K562 (cell line): ENCODE measurements around the gene GALM. TPM values are rescaled to one million over a fixed set of nuclear protein-coding genes. Genes with fewer than 3 reads are reported as not detected.

Experiments used
- FOXA3 ChIP-seq, 2 experiments: fragments of 450-650 bp in 1 of 2; sonication (generic) in 1 of 2; formaldehyde crosslinking; IDR thresholded peaks in 1 of 2; conservative IDR thresholded peaks in 1 of 2; 2 replicates each; pipeline versions ENCODE4 v1.4.0 to v1.8.0; 2020 to 2022; ENCODE audit warnings: mild to moderate bottlenecking in 2 of 2, missing genetic modification reagents in 1 of 2
- HDGF ChIP-seq: fragments of 450-650 bp; IDR thresholded peaks from 2 replicates; pipeline ENCODE4 v1.6.1; 2016
- ILK ChIP-seq: fragments of 450-650 bp; IDR thresholded peaks from 2 replicates; pipeline ENCODE4 v1.6.1; 2016; ENCODE audit warnings: missing genetic modification characterization, low read depth, mild to moderate bottlenecking, missing compliant biosample characterization, moderate library complexity, borderline replicate concordance
- MITF ChIP-seq: IDR thresholded peaks from 2 replicates; pipeline ENCODE4 v1.6.1; 2014; ENCODE audit warnings: antibody characterized with exemption
- NCOR1 ChIP-seq: fragments of 450-650 bp; IDR thresholded peaks from 2 replicates; pipeline ENCODE4 v1.6.1; 2016; ENCODE audit warnings: mild to moderate bottlenecking, moderate library complexity
- NR3C1 ChIP-seq: sonication (generic); formaldehyde crosslinking; IDR thresholded peaks from 2 replicates; pipeline ENCODE4 v1.8.1; 2022; ENCODE audit warnings: missing genetic modification reagents
- PTBP1 ChIP-seq: fragments of 200-400 bp; formaldehyde crosslinking; IDR thresholded peaks from 2 replicates; pipeline ENCODE4 v1.6.1; 2017; ENCODE audit warnings: low read depth, low read length
- SRSF7 ChIP-seq: fragments of 200-400 bp; formaldehyde crosslinking; optimal IDR thresholded peaks from 2 replicates; pipeline ENCODE3; 2017; ENCODE audit warnings: mild to moderate bottlenecking, low read depth, low read length
- SRSF9 ChIP-seq: fragments of 200-400 bp; formaldehyde crosslinking; IDR thresholded peaks from 2 replicates; pipeline ENCODE4 v1.6.1; 2017; ENCODE audit warnings: low read depth, low read length, borderline replicate concordance
- TEAD4 ChIP-seq, 2 experiments: sonication (generic) in 1 of 2; formaldehyde crosslinking in 1 of 2; IDR thresholded peaks; 2 replicates each; pipeline versions ENCODE4 v1.6.1 to v1.8.0; 2012 to 2022; ENCODE audit warnings: borderline replicate concordance in 1 of 2, inconsistent platforms in 1 of 2, low read length in 1 of 2, mild to moderate bottlenecking in 1 of 2, missing genetic modification reagents in 1 of 2
- THAP12 ChIP-seq: fragments of 250-450 bp; sonication (Bioruptor Pico); IDR thresholded peaks from 2 replicates; pipeline ENCODE4 v1.9.0; 2021; ENCODE audit warnings: mild to moderate bottlenecking, inconsistent platforms
- ZNF224 ChIP-seq: sonication (generic); formaldehyde crosslinking; IDR thresholded peaks from 2 replicates; pipeline ENCODE4 v1.8.0; 2022; ENCODE audit warnings: mild to moderate bottlenecking, missing genetic modification reagents
- ZNF41 ChIP-seq: fragments of 250-450 bp; sonication (Bioruptor Pico); conservative IDR thresholded peaks from 2 replicates; pipeline ENCODE4 v1.4.0; 2020; ENCODE audit warnings: mild to moderate bottlenecking
- ZNF696 ChIP-seq: fragments of 250-450 bp; sonication (Bioruptor Pico); conservative IDR thresholded peaks from 2 replicates; pipeline ENCODE4 v1.4.0; 2020; ENCODE audit warnings: mild to moderate bottlenecking, moderate library complexity
- ZNF76 ChIP-seq: fragments of 250-450 bp; sonication (Bioruptor Pico); IDR thresholded peaks from 2 replicates; pipeline ENCODE4 v1.4.0; 2020; ENCODE audit warnings: mild to moderate bottlenecking, moderate library complexity, borderline replicate concordance
- polyA plus RNA-seq, 8 experiments: library from polyadenylated mRNA; depleted of rRNA in 4 of 8; stranded (reverse) in 5 of 8; unstranded in 3 of 8; fragments of >200 nt; fragmentation: Nextera tagmentation in 2 of 8; fragmentation: Illumina TruSeq in 1 of 8; extraction: Ambion mirVana in 2 of 8; extraction: Trizol in 1 of 8; gene quantifications; 2 replicates each; pipeline versions ENCODE4 v1.2.1 to v1.2.3, GENCODE V29; 2011 to 2014; ENCODE audit warnings: inconsistent platforms in 1 of 8, missing spikeins in 1 of 8
- total RNA-seq, 7 experiments: library from RNA; depleted of rRNA in 6 of 7; stranded (reverse); fragments of >200 nt in 6 of 7; fragmentation: Illumina TruSeq in 2 of 7; extraction: Trizol in 2 of 7; gene quantifications; 2 replicates each; pipeline versions ENCODE4 v1.2.1 to v1.2.3, GENCODE V29; 2011 to 2021; ENCODE audit warnings: low replicate concordance in 1 of 7
- TF ChIP-seq, protein P1 (sequence below), 2 experiments: fragments of 450-650 bp in 1 of 2; sonication (generic) in 1 of 2; formaldehyde crosslinking in 1 of 2; IDR thresholded peaks in 1 of 2; conservative IDR thresholded peaks in 1 of 2; 2 replicates each; pipeline versions ENCODE4 v1.6.1 to v1.8.1; 2016 to 2023; ENCODE audit warnings: mild to moderate bottlenecking in 2 of 2, moderate library complexity in 2 of 2, inconsistent platforms in 1 of 2, missing genetic modification reagents in 1 of 2
- TF ChIP-seq, protein P2 (sequence below): fragments of 200-800 bp; sonication (Bioruptor generic); IDR thresholded peaks from 2 replicates; pipeline ENCODE4 v1.6.1; 2017; ENCODE audit warnings: missing genetic modification characterization, missing compliant biosample characterization
- TF ChIP-seq, protein P3 (sequence below): sonication (generic); formaldehyde crosslinking; IDR thresholded peaks from 2 replicates; pipeline ENCODE4 v1.8.0; 2022; ENCODE audit warnings: mild to moderate bottlenecking, missing genetic modification reagents

The GALM gene
- total and polyA plus RNA-seq, 9 of the 15 experiments (the other 6 are each of a cell fraction or from before 2014, with no cell fraction given): 22.1 to 51.7 (median 27.9) TPM

- TF ChIP-seq, protein P1, sequence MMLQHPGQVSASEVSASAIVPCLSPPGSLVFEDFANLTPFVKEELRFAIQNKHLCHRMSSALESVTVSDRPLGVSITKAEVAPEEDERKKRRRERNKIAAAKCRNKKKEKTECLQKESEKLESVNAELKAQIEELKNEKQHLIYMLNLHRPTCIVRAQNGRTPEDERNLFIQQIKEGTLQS (IDR thresholded peaks at IDR 0.05): 0 out of 2 replicates have a peak, but pooled peaks have one; percentile 14
- TF ChIP-seq, protein P1 (CRISPR knock-in tag; conservative IDR thresholded peaks at IDR 0.05): no peak
- TF ChIP-seq ZNF41: no peak
- TF ChIP-seq NCOR1: no peak
- TF ChIP-seq SRSF7: no peak
- TF ChIP-seq THAP12 (CRISPR knock-in tag): no peak
- TF ChIP-seq SRSF9: no peak
- TF ChIP-seq TEAD4 (IDR thresholded peaks at IDR 0.05; ENCODE audit: low read length): 0 out of 2 replicates have a peak, but pooled peaks have one; percentile 13
- TF ChIP-seq TEAD4 (CRISPR knock-in tag; IDR thresholded peaks at IDR 0.05; ENCODE audit: borderline replicate concordance): no peak
- no peak for TF ChIP-seq ZNF224 (CRISPR knock-in tag)
- no peak for TF ChIP-seq NR3C1
- TF ChIP-seq ZNF696 (CRISPR knock-in tag): no peak
- TF ChIP-seq ILK: no peak
- TF ChIP-seq ZNF76: no peak
- TF ChIP-seq, protein P2, sequence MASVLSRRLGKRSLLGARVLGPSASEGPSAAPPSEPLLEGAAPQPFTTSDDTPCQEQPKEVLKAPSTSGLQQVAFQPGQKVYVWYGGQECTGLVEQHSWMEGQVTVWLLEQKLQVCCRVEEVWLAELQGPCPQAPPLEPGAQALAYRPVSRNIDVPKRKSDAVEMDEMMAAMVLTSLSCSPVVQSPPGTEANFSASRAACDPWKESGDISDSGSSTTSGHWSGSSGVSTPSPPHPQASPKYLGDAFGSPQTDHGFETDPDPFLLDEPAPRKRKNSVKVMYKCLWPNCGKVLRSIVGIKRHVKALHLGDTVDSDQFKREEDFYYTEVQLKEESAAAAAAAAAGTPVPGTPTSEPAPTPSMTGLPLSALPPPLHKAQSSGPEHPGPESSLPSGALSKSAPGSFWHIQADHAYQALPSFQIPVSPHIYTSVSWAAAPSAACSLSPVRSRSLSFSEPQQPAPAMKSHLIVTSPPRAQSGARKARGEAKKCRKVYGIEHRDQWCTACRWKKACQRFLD (CRISPR knock-in tag): no peak
- no peak for TF ChIP-seq MITF
- no peak for TF ChIP-seq FOXA3 (CRISPR knock-in tag; conservative IDR thresholded peaks at IDR 0.05 in 1 of 2, IDR thresholded peaks at IDR 0.05 in 1 of 2)
- TF ChIP-seq PTBP1: no peak
- TF ChIP-seq HDGF: no peak
- TF ChIP-seq, protein P3, sequence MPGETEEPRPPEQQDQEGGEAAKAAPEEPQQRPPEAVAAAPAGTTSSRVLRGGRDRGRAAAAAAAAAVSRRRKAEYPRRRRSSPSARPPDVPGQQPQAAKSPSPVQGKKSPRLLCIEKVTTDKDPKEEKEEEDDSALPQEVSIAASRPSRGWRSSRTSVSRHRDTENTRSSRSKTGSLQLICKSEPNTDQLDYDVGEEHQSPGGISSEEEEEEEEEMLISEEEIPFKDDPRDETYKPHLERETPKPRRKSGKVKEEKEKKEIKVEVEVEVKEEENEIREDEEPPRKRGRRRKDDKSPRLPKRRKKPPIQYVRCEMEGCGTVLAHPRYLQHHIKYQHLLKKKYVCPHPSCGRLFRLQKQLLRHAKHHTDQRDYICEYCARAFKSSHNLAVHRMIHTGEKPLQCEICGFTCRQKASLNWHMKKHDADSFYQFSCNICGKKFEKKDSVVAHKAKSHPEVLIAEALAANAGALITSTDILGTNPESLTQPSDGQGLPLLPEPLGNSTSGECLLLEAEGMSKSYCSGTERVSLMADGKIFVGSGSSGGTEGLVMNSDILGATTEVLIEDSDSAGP (CRISPR knock-in tag): no peak
- TF ChIP-seq, all 486 proteins: peak for 13
Measured at GRCh38 chr2:38658613-38659012, 7.3 kb upstream of the GALM start (continued).
